ENCODE results near the gene EIF4EBP3. TPM values are rescaled to one million over a fixed set of nuclear protein-coding genes. Genes with fewer than 3 reads are reported as not detected.

The EIF4EBP3 gene
- total and polyA plus RNA-seq, 9 of the 15 experiments (the other 6 are each of a cell fraction or from before 2014, with no cell fraction given) = 1.3 to 7.5 (median 3.8) TPM

GRCh38 chr5:140567871-140568270, 20.4 kb downstream of the EIF4EBP3 start:
- H2AFZ ChIP-seq (ENCODE audit: low read depth, low read length) = no peak overlapping the region
- H3K27ac ChIP-seq (ENCODE audit: extremely low read depth, low read depth, low read length) = no peak overlapping the region
- no peak overlapping the region for H3K4me3 ChIP-seq
- TF ChIP-seq NR2F6 (CRISPR knock-in tag; IDR thresholded peaks at IDR 0.05) (no peak), FUS (optimal IDR thresholded peaks at IDR 0.05; ENCODE audit: low read depth, low read length) (no peak)
- DNase-seq (ENCODE audit: extremely low read depth in 1 of 4, low spot score in 3 of 4) (no peak), ATAC-seq (no peak), FAIRE-seq (no peak)
- no peaks in the 10 kb centered on the region for H3K9me1 ChIP-seq (ENCODE audit: control insufficient read depth, insufficient read depth, low read length)
- H4K20me1 ChIP-seq (replicated peaks; ENCODE audit: control insufficient read depth, insufficient read depth, low read length) = no peaks in the 10 kb centered on the region
- BruUV-seq (replicated peaks) = no TSS peak
- H3K9me3 ChIP-seq (replicated peaks; ENCODE audit: control insufficient read depth, insufficient read depth, low read depth, low read length) = no peaks in the 10 kb centered on the region
- POLR2A ChIA-PET = interaction anchor here (1.7 kb wide), 1 partner anchor 10 kb away, joined by 10 read pairs; the partner anchor contains the start of gene SRA1
- 100% methylated on average over 13 of the region's 13 CpGs for WGBS (ENCODE audit: insufficient coverage, low coverage, missing lambda C conversion rate)
- peaks cover 26 to 38% of the 10 kb centered on the region in 2 experiments for H3K4me1 ChIP-seq (replicated peaks in 1 of 2; ENCODE audit: control insufficient read depth in 2 of 2, insufficient read depth in 2 of 2, low read length in 2 of 2)
- H3K36me3 ChIP-seq (ENCODE audit: control insufficient read depth, insufficient read depth, low read length) = peaks cover 42% of the 10 kb centered on the region
- peak overlapping the region in 1 of 2 experiments; percentile 93; a peak in 2 of 4 replicates for H3K9ac ChIP-seq (ENCODE audit: insufficient read depth in 1 of 2, low read depth in 2 of 2, low read length in 2 of 2)
- H3K79me2 ChIP-seq (ENCODE audit: control insufficient read depth, insufficient read depth, low read length) = peaks cover 36% of the 10 kb centered on the region
- CTCF ChIA-PET (ENCODE audit: low intra/inter-chr PET ratio) = no interaction called here
- in situ Hi-C loops (cut with MboI) = loop anchor here (5.0 kb wide), 1 partner anchor 74 kb away; no protein-coding TSS in a partner anchor
- H3K27me3 ChIP-seq (ENCODE audit: control insufficient read depth in 2 of 2, insufficient read depth in 2 of 2, low read length in 2 of 2) = no peaks in the 10 kb centered on the region
- intact Hi-C loops (cut with micrococcal nuclease) = no loop called here
- no peak overlapping the region for H3K4me2 ChIP-seq (ENCODE audit: insufficient read depth, low read length)

- Histone ChIP-seq H3K27ac (ENCODE audit: extremely low read depth, low read depth, low read length) (no peak overlapping the region), H3K9me1 (ENCODE audit: control insufficient read depth, insufficient read depth, low read length) (no peaks in the 10 kb centered on the region), H3K4me1 (replicated peaks in 1 of 2; ENCODE audit: control insufficient read depth in 2 of 2, insufficient read depth in 2 of 2, low read length in 2 of 2) (peaks cover 21 to 34% of the 10 kb centered on the region in 2 experiments; a peak in 4 of 5 replicates), H2AFZ (ENCODE audit: low read depth, low read length) (no peak overlapping the region), H3K27me3 (ENCODE audit: control insufficient read depth in 2 of 2, insufficient read depth in 2 of 2, low read length in 2 of 2) (no peaks in the 10 kb centered on the region), H3K9me3 (replicated peaks; ENCODE audit: control insufficient read depth, insufficient read depth, low read depth, low read length) (no peaks in the 10 kb centered on the region), H3K4me3 (no peak overlapping the region), H3K36me3 (ENCODE audit: control insufficient read depth, insufficient read depth, low read length) (peaks cover 42% of the 10 kb centered on the region), H3K4me2 (ENCODE audit: insufficient read depth, low read length) (no peak overlapping the region), H4K20me1 (replicated peaks; ENCODE audit: control insufficient read depth, insufficient read depth, low read length) (no peaks in the 10 kb centered on the region), H3K9ac (ENCODE audit: insufficient read depth in 1 of 2, low read depth in 2 of 2, low read length in 2 of 2) (peak overlapping the region in 1 of 2 experiments; percentile 10; a peak in 1 of 4 replicates), H3K79me2 (ENCODE audit: control insufficient read depth, insufficient read depth, low read length) (peaks cover 31% of the 10 kb centered on the region)
- no TSS peak for BruUV-seq (replicated peaks)
- DNase-seq (ENCODE audit: extremely low read depth in 1 of 4, low spot score in 3 of 4) (no peak), ATAC-seq (no peak), FAIRE-seq (no peak)
- ChIA-PET CTCF (ENCODE audit: low intra/inter-chr PET ratio) (no interaction called here), POLR2A (interaction anchor here (1.7 to 2.2 kb wide), 2 partner anchors 11 to 12 kb away, joined by 8 to 10 read pairs; partner anchors contain the start of gene SRA1)
- intact Hi-C loops (cut with micrococcal nuclease) = no loop called here
- WGBS (ENCODE audit: insufficient coverage, low coverage, missing lambda C conversion rate) = 100% methylated on average over 2 of the region's 2 CpGs
- in situ Hi-C loops (cut with MboI) = loop anchor here (5.0 kb wide), 1 partner anchor 74 kb away; no protein-coding TSS in a partner anchor
- TF ChIP-seq ZNF175 (CRISPR knock-in tag; IDR thresholded peaks at IDR 0.05; ENCODE audit: low read depth) (no peak), NUFIP1 (IDR thresholded peaks at IDR 0.05; ENCODE audit: partially characterized antibody) (no peak), RBM15 (IDR thresholded peaks at IDR 0.05; ENCODE audit: insufficient read depth, low read length) (no peak), LARP7 (IDR thresholded peaks at IDR 0.05) (no peak), KLF13 (tag; IDR thresholded peaks at IDR 0.05; ENCODE audit: borderline replicate concordance, low read depth) (no peak), GTF2F1 (IDR thresholded peaks at IDR 0.05; ENCODE audit: low read depth, low read length) (no peak), NR4A1 (CRISPR knock-in tag; IDR thresholded peaks at IDR 0.05) (no peak), NR4A1 (tag; IDR thresholded peaks at IDR 0.05) (no peak), TAF7 (tag; IDR thresholded peaks at IDR 0.05) (no peak), RFX7 (CRISPR knock-in tag; IDR thresholded peaks at IDR 0.05) (no peak), HDAC6 (IDR thresholded peaks at IDR 0.05; ENCODE audit: low read depth, low read length) (no peak), STAT5A (IDR thresholded peaks at IDR 0.05; ENCODE audit: borderline replicate concordance, low read length) (no peak), NCOA6 (IDR thresholded peaks at IDR 0.05) (no peak), TCF7L2 (IDR thresholded peaks at IDR 0.05; ENCODE audit: low read depth, low read length) (no peak)
Observed at GRCh38 chr5:140568443-140569063, 21.1 kb downstream of the EIF4EBP3 start.
